H1 (cell line): ENCODE measurements around the gene KCNK3. TPM values are rescaled to one million over a fixed set of nuclear protein-coding genes. Genes with fewer than 3 reads are reported as not detected.

Experiments used
- CTCF ChIA-PET: fragments of 300-600 bp; sonication (Branson Sonifier 250); formaldehyde crosslinking; loops from one replicate; lab custom pipeline; 2021; ENCODE audit not compliant: partially characterized antibody; lab: Charles Lee
- POLR2A ChIA-PET: fragments of 300-600 bp; sonication (Branson Sonifier 250); formaldehyde crosslinking; loops from one replicate; lab custom pipeline; 2021; ENCODE audit warnings: inconsistent platforms; ENCODE audit not compliant: partially characterized antibody; lab: Charles Lee
- DNase-seq, 2 experiments: peaks; one replicate each; pipeline versions ENCODE4 v3.0.0 to v3.0.0-alpha.2; 2010 to 2022; ENCODE audit warnings: low spot score in 2 of 2, low read depth in 1 of 2, mixed read lengths in 1 of 2
- FAIRE-seq: peaks from 2 replicates; lab custom pipeline; 2011; peaks lifted over from hg19 to GRCh38; lab: Jason Lieb, UNC
- H2AFZ ChIP-seq: 2 replicates; pipeline ENCODE4 v1.8.1; 2012; ENCODE audit warnings: low read length, inconsistent platforms
- H2AK5ac ChIP-seq: 2 replicates; pipeline ENCODE4 v1.6.1; 2013; ENCODE audit warnings: low read depth, low read length
- H2BK120ac ChIP-seq: replicated peaks from 2 replicates; pipeline ENCODE3; 2013; ENCODE audit warnings: low read depth, low read length, inconsistent platforms
- H2BK12ac ChIP-seq: 2 replicates; pipeline ENCODE4 v1.6.1; 2013; ENCODE audit warnings: low read depth, low read length
- H2BK15ac ChIP-seq: 2 replicates; pipeline ENCODE4 v1.6.1; 2013; ENCODE audit warnings: low read length
- H2BK20ac ChIP-seq: 2 replicates; pipeline ENCODE4 v1.6.1; 2013; ENCODE audit warnings: low read length
- H2BK5ac ChIP-seq: 2 replicates; pipeline ENCODE4 v1.6.1; 2013; ENCODE audit warnings: low read depth, low read length
- H3K14ac ChIP-seq: 2 replicates; pipeline ENCODE4 v1.6.1; 2013; ENCODE audit warnings: inconsistent platforms; ENCODE audit not compliant: insufficient read length
- H3K18ac ChIP-seq: 2 replicates; pipeline ENCODE4 v1.6.1; 2013; ENCODE audit warnings: low read length; ENCODE audit errors: extremely low read depth
- H3K23ac ChIP-seq: 2 replicates; pipeline ENCODE4 v1.6.1; 2013; ENCODE audit warnings: inconsistent platforms; ENCODE audit not compliant: insufficient read length
- H3K23me2 ChIP-seq: 2 replicates; pipeline ENCODE4 v1.6.1; 2013; ENCODE audit warnings: low read depth, low read length
- H3K27ac ChIP-seq: 2 replicates; pipeline ENCODE4 v1.6.1; 2011; ENCODE audit warnings: low read depth, low read length, inconsistent platforms
- H3K27me3 ChIP-seq, 4 experiments: replicated peaks in 1 of 4; 1 replicate in 1 of 4; 2 replicates in 3 of 4; pipeline versions ENCODE4 v1.6.1 to v1.8.1; 2011 to 2013; ENCODE audit warnings: low read length in 3 of 4, mild to moderate bottlenecking in 3 of 4, inconsistent platforms in 2 of 4, mixed read lengths in 2 of 4, moderate library complexity in 1 of 4; ENCODE audit not compliant: control insufficient read depth in 3 of 4, insufficient read depth in 3 of 4; ENCODE audit errors: extremely low read depth in 1 of 4
- H3K36me3 ChIP-seq, 4 experiments: 2 replicates each; pipeline versions ENCODE4 v1.6.1 to v1.8.1; 2011 to 2013; ENCODE audit warnings: mild to moderate bottlenecking in 4 of 4, low read length in 3 of 4, moderate library complexity in 2 of 4, control low read depth in 1 of 4, inconsistent platforms in 1 of 4; ENCODE audit not compliant: insufficient read depth in 4 of 4, control insufficient read depth in 2 of 4
- H3K4ac ChIP-seq: replicated peaks from 2 replicates; pipeline ENCODE3; 2013; ENCODE audit warnings: low read length, low read depth, mixed read lengths, inconsistent platforms; ENCODE audit not compliant: insufficient read length
- H3K4me1 ChIP-seq, 4 experiments: replicated peaks in 1 of 4; 1 replicate in 1 of 4; 2 replicates in 3 of 4; pipeline versions ENCODE4 v1.6.1 to v1.8.1; 2011 to 2013; ENCODE audit warnings: low read length in 3 of 4, inconsistent platforms in 2 of 4, mixed read lengths in 1 of 4; ENCODE audit not compliant: insufficient read depth in 4 of 4, control insufficient read depth in 3 of 4
- H3K4me2 ChIP-seq, 2 experiments: 2 replicates each; pipeline versions ENCODE4 v1.6.1 to v1.8.1; 2011 to 2013; ENCODE audit warnings: low read depth in 2 of 2, low read length in 2 of 2, control low read depth in 1 of 2, inconsistent platforms in 1 of 2, mild to moderate bottlenecking in 1 of 2; ENCODE audit not compliant: insufficient read depth in 1 of 2
- H3K4me3 ChIP-seq, 4 experiments: fragments of 200-600, 300-600 bp in 1 of 4; sonication (generic), shearing (Covaris generic), sonication (Bioruptor Twin) in 1 of 4; 2 replicates each; pipeline versions ENCODE4 v1.5.1 to v1.8.1; 2011 to 2016; ENCODE audit warnings: low read length in 4 of 4, low read depth in 3 of 4, control low read depth in 2 of 4, inconsistent platforms in 2 of 4, mild to moderate bottlenecking in 2 of 4, mixed read lengths in 1 of 4, moderate library complexity in 1 of 4; ENCODE audit not compliant: insufficient read depth in 2 of 4; ENCODE audit errors: extremely low read depth in 1 of 4
- H3K56ac ChIP-seq: replicated peaks from 2 replicates; pipeline ENCODE3; 2013; ENCODE audit warnings: low read depth, mild to moderate bottlenecking, mixed read lengths, low read length, inconsistent platforms; ENCODE audit not compliant: insufficient read length
- H3K79me1 ChIP-seq: 2 replicates; pipeline ENCODE4 v1.6.1; 2013; ENCODE audit warnings: low read depth, low read length, control low read depth
- H3K79me2 ChIP-seq, 2 experiments: 2 replicates each; pipeline versions ENCODE4 v1.6.1 to v1.8.1; 2012 to 2013; ENCODE audit warnings: low read length in 2 of 2, mild to moderate bottlenecking in 2 of 2, inconsistent platforms in 1 of 2; ENCODE audit not compliant: insufficient read depth in 2 of 2, control insufficient read depth in 1 of 2
- H3K9ac ChIP-seq, 4 experiments: replicated peaks in 1 of 4; 1 replicate in 1 of 4; 2 replicates in 3 of 4; pipeline versions ENCODE4 v1.6.1 to v1.8.1; 2011 to 2013; ENCODE audit warnings: low read depth in 3 of 4, low read length in 3 of 4, control low read depth in 2 of 4, mild to moderate bottlenecking in 2 of 4, moderate library complexity in 2 of 4, inconsistent platforms in 1 of 4; ENCODE audit errors: extremely low read depth in 1 of 4
- H3K9me3 ChIP-seq, 2 experiments: 2 replicates each; pipeline versions ENCODE4 v1.6.1 to v1.8.1; 2012 to 2013; ENCODE audit warnings: mild to moderate bottlenecking in 2 of 2, moderate library complexity in 2 of 2, control low read depth in 1 of 2, inconsistent platforms in 1 of 2, low read depth in 1 of 2, low read length in 1 of 2, mixed read lengths in 1 of 2; ENCODE audit not compliant: insufficient read depth in 2 of 2
- H4K20me1 ChIP-seq, 2 experiments: replicated peaks in 1 of 2; 2 replicates each; pipeline versions ENCODE3 to v1.8.1; 2011 to 2013; ENCODE audit warnings: inconsistent platforms in 2 of 2, low read length in 2 of 2, mild to moderate bottlenecking in 1 of 2; ENCODE audit not compliant: insufficient read depth in 2 of 2, control insufficient read depth in 1 of 2
- H4K5ac ChIP-seq: 2 replicates; pipeline ENCODE4 v1.6.1; 2013; ENCODE audit warnings: low read length, low read depth, mixed read lengths, inconsistent platforms; ENCODE audit not compliant: insufficient read length
- H4K8ac ChIP-seq: 2 replicates; pipeline ENCODE4 v1.8.0; 2013; ENCODE audit warnings: mild to moderate bottlenecking, moderate library complexity, low read length, inconsistent platforms; ENCODE audit not compliant: insufficient read depth; ENCODE audit errors: extremely low read depth
- H4K91ac ChIP-seq: replicated peaks from 2 replicates; pipeline ENCODE3; 2013; ENCODE audit warnings: low read length, mixed read lengths, inconsistent platforms; ENCODE audit not compliant: insufficient read length
- CEBPB ChIP-seq: IDR thresholded peaks from 2 replicates; pipeline ENCODE4 v1.6.1; 2012; ENCODE audit warnings: low read depth, low read length
- EP300 ChIP-seq, 2 experiments: IDR thresholded peaks; 1 replicate in 1 of 2; 2 replicates in 1 of 2; pipeline ENCODE4 v1.6.1; 2011 to 2012; ENCODE audit warnings: low read depth in 2 of 2, low read length in 2 of 2, mild to moderate bottlenecking in 2 of 2, borderline replicate concordance in 1 of 2, inconsistent platforms in 1 of 2, moderate library complexity in 1 of 2
- HDAC2 ChIP-seq, 2 experiments: fragments of 300-600 bp in 1 of 2; sonication (generic) in 1 of 2; IDR thresholded peaks; 2 replicates each; pipeline ENCODE4 v1.6.1; 2011 to 2012; ENCODE audit warnings: low read depth in 2 of 2, low read length in 2 of 2, mild to moderate bottlenecking in 2 of 2, moderate library complexity in 2 of 2, borderline replicate concordance in 1 of 2, inconsistent platforms in 1 of 2
- TEAD4 ChIP-seq: IDR thresholded peaks from 2 replicates; pipeline ENCODE4 v1.6.1; 2012; ENCODE audit warnings: low read depth, low read length, inconsistent platforms, mixed read lengths
- WGBS, 2 experiments: shearing (Covaris generic) in 1 of 2; methylation state at CpG; one replicate each; pipeline versions ENCODE4 v1.1.6 to v1.1.7; 2013 to 2015; ENCODE audit warnings: low lambda C conversion rate in 2 of 2, mixed read lengths in 2 of 2, inconsistent platforms in 1 of 2, low coverage in 1 of 2, missing lambda C conversion rate in 1 of 2; ENCODE audit not compliant: insufficient replicate concordance in 2 of 2, insufficient coverage in 1 of 2, insufficient read length in 1 of 2; ENCODE audit errors: extremely low coverage in 1 of 2, missing lambda C conversion rate in 1 of 2; 5-methylcytosine and 5-hydroxymethylcytosine counted together
- polyA plus RNA-seq, 7 experiments: library from polyadenylated mRNA; depleted of rRNA in 3 of 7; stranded (reverse) in 5 of 7; unstranded in 2 of 7; fragments of >200 nt in 5 of 7; fragments of 200-250 nt in 2 of 7; gene quantifications; 1 replicate in 5 of 7; 2 replicates in 1 of 7; 4 replicates in 1 of 7; pipeline versions ENCODE4 v1.2.1 to v1.2.3, GENCODE V29; 2011 to 2013; ENCODE audit warnings: missing spikeins in 2 of 7, mixed read lengths in 2 of 7
- total RNA-seq: library from RNA; stranded (reverse); fragmentation: NEBNext Ultra II Directional; extraction: Animal tissue kit (Norgen Biotek cat#: 25700); gene quantifications from 2 replicates; pipeline ENCODE4 v1.2.1, GENCODE V29; 2021

The KCNK3 gene
- total and polyA plus RNA-seq, 2 of the 8 experiments (the other 6 are each of a cell fraction or from before 2014, with no cell fraction given): 0.29 to 0.30 TPM

GRCh38 chr2:26646986-26647672 is 45.4 kb upstream of the KCNK3 start:
- FAIRE-seq: no peak
- Histone ChIP-seq H3K23me2 (no peaks in the 10 kb centered on the region), H2BK20ac (no peak overlapping the region), H3K9ac (no peak overlapping the region), H4K20me1 (no peaks in the 10 kb centered on the region), H4K8ac (no peak overlapping the region), H4K5ac (no peak overlapping the region), H3K23ac (no peak overlapping the region), H3K4me2 (no peak overlapping the region), H2BK120ac (no peak overlapping the region), H3K4me1 (peaks cover 0 to 4% (median 3%) of the 10 kb centered on the region in 4 experiments; a peak in 5 of 7 replicates), H3K79me2 (0 out of 4 replicates have a peak, but pooled peaks cover 0 to 3% of the 10 kb centered on the region in 2 experiments), H2AFZ (no peak overlapping the region), H3K56ac (no peak overlapping the region), H3K27me3 (peaks cover 0 to 3% (median 0%) of the 10 kb centered on the region in 4 experiments; a peak in 2 of 7 replicates), H4K91ac (no peak overlapping the region), H3K14ac (no peak overlapping the region), H2AK5ac (no peak overlapping the region; the same call in 1 of the 2 replicates), H2BK12ac (no peak overlapping the region), H3K36me3 (no peaks in the 10 kb centered on the region), H3K27ac (no peak overlapping the region), H3K4me3 (no peak overlapping the region), H3K79me1 (no peaks in the 10 kb centered on the region), H3K9me3 (no peaks in the 10 kb centered on the region), H3K18ac (no peak overlapping the region), H2BK5ac (no peak overlapping the region), H3K4ac (no peak overlapping the region), H2BK15ac (no peak overlapping the region)
- ChIA-PET CTCF (interaction anchor here (2.8 kb wide), 1 partner anchor 98 kb away, joined by 11 read pairs; no protein-coding TSS in a partner anchor), POLR2A (no interaction called here)
- WGBS, 2 experiments: 63% methylated on average over 6 of the region's 6 CpGs; no CpG with 5 or more reads in 1 of the 2 experiments
- peak in 1 of 2 experiments; percentile 45 for DNase-seq
- TF ChIP-seq TEAD4 (no peak), HDAC2 (IDR thresholded peaks at IDR 0.05; ENCODE audit: borderline replicate concordance in 1 of 2, low read depth in 2 of 2, low read length in 2 of 2) (no peak), EP300 (IDR thresholded peaks at IDR 0.05; ENCODE audit: borderline replicate concordance in 1 of 2, low read depth in 2 of 2, low read length in 2 of 2) (no peak), CEBPB (no peak)
